GM18867 (cell line): ENCODE data around the gene TRRAP.

ENCODE experiments used
- ATAC-seq: cut with Tn5 transposase; IDR thresholded peaks from one replicate; pipeline ENCODE4 v1.9.1; 2021; ENCODE audit warnings: mild to moderate bottlenecking, moderate library complexity; ENCODE audit not compliant: unreplicated experiment

The TRRAP gene

DNA sequence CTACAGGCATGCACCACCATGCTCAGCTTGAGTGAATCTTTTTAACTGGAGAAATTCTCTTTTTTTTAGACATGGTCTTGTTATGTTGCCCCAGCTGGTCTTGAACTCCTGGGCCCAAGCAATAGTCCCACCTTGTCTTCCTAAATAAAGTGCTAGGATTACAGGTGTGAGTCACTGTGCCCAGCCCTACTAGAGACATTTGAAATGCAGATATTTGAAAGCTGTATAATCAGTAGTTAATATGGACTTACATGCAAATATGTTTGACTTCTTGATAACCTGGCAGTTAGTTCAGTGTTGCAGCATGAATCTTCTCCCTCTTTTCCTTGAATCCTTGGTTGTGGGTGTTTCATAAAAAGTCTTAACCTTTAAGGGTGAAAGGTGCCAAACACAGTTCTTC is 8.7 kb downstream of the TRRAP start:
- no peak for ATAC-seq

- no peak for ATAC-seq
These were observed 14.3 kb downstream of the TRRAP start for GRCh38 chr7:98892609-98893008.

- no peak for ATAC-seq
These were observed 21.5 kb downstream of the TRRAP start for GRCh38 chr7:98899816-98900215.

GRCh38 chr7:98900815-98901214 is 22.5 kb downstream of the TRRAP start:
- ATAC-seq = no peak

DNA sequence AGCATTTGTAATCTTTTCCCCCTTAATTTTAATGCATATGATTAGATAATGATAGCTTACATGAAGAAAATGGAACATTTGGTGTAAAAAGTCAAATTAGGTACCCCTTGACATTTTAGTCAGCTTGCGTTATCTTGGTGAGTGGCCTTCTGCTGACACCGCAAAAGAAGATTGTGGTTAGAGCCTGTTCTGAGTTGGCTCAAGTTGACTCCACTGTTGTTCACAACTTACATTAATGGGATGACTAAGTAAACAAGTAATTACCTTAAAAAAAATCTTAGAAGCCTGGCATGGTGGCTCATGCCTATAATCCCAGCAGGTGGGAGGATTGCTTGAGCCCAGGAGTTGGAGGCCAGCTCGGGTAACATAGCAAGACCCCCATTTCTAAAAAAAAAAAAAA is 24.2 kb downstream of the TRRAP start:
- ATAC-seq = no peak

- ATAC-seq = no peak
These were observed 24.9 kb downstream of the TRRAP start for GRCh38 chr7:98903246-98903645.

DNA sequence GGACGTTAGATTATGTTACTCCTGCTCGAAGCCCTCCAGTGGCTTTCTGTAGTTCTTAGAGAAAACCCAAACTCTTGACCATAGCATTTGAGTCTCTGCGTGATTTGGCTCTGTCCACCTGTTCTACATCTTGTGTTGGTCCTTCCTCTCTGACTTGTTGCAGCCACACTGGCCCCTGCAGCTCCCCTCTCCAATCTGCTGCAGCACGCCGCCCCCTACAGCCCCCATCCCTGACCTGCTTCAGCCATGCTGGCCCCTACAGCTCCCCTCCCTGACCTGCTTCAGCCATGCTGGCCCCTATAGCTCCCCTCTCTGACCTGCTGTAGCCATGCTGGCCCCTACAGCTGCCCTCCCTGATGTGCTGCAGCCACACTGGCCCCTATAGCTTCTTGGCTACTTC is 29.2 kb downstream of the TRRAP start:
- no peak for ATAC-seq

- ATAC-seq = no peak
These were observed 30.3 kb downstream of the TRRAP start for GRCh38 chr7:98908585-98908984.

DNA sequence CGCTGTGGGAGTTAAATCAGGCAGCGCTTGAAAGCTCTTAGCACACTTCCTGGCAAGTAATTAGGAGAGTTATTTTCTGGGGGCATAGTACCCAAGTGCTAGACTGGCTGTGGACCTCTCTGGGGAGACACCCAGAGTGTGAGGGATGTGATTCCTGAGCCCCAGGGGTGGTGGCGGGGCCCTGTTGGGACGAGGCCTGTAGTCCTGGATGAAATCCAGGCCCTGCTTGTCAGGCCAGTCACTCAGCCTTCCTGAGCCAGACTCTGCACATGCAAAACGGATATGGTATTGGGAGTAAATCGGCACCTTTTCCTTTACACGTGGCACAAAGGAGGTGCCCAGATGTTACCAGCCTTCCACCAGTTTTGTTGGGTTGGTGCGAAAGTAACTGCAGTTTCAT is 31.2 kb downstream of the TRRAP start:
- no peak for ATAC-seq

- no peak for ATAC-seq
These were observed 32.1 kb downstream of the TRRAP start for GRCh38 chr7:98910427-98910826.

DNA sequence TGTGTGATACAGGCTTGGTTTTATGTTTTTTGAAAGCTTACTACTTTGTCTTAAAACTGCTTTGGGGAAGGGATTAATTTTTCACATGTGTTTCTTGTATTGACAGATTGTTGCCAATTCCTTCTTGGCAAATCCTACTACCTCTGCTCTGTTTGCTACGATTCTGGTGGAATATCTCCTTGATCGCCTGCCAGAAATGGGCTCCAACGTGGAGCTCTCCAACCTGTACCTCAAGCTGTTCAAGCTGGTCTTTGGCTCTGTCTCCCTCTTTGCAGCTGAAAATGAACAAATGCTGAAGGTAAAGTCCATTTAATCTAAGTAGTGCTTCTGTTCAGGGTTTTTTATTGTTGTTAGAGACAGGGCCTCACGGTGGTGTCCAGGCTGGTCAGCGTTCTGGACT is 33.6 kb downstream of the TRRAP start:
- ATAC-seq = no peak

- ATAC-seq = no peak
These were observed 34.7 kb downstream of the TRRAP start for GRCh38 chr7:98913026-98913425.

DNA sequence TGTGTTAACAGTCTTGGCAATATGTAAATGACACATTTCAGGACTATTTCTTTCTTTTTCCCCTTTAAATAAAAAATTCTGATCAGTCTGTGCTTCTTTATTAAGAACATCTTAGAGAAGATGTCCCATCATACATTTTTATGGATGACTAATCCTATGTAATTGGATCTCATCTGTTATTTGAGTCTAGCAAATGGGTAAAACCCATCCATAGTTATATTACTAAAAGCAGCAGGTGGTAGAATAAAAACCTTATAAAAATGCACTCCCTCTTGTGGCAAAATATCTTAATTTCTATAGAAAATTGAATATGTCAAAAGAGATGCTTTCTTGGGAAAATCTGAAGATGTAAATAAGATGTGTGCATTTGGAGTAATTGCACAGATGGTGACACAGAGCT is 35.3 kb downstream of the TRRAP start:
- no peak for ATAC-seq

DNA sequence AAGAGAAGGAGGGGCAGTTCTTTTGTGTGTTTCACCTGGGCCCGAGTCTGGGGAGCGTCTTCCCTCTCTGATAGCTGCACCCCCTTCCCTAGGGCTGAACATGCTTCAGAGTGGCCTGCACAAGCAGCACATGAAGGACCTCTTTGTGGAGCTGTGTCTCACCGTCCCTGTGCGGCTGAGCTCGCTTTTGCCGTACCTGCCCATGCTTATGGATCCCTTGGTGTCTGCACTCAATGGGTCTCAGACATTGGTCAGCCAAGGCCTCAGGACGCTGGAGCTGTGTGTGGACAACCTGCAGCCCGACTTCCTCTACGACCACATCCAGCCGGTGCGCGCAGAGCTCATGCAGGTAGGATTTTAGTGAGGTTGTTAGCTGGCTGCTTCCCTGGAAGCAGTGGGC is 39.0 kb downstream of the TRRAP start:
- ATAC-seq = no peak

- ATAC-seq = no peak
These were observed 43.5 kb downstream of the TRRAP start for GRCh38 chr7:98921608-98922372.

- no peak for ATAC-seq
These were observed 44.3 kb downstream of the TRRAP start for GRCh38 chr7:98922392-98923187.

DNA sequence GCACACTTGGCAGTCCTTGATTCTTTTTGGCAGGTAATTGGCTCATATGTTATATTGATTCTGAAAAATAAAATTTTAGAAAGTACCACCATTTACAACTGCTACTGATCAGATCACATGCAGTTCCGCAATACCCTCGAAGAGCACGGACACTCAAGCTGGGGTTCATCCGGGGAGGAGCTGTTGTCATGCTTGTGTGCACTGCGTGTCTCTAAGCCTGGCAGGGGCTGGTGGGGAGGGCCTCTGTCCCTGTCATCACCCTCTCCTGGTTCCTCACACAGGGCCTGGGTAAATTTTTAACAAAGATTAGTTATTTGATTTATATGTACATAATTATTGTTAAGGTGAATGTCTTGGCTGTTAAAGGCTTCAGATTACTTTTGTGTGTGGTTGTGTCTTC is 45.2 kb downstream of the TRRAP start:
- ATAC-seq = no peak

GRCh38 chr7:98927125-98927524 is 48.8 kb downstream of the TRRAP start:
- no peak for ATAC-seq

DNA sequence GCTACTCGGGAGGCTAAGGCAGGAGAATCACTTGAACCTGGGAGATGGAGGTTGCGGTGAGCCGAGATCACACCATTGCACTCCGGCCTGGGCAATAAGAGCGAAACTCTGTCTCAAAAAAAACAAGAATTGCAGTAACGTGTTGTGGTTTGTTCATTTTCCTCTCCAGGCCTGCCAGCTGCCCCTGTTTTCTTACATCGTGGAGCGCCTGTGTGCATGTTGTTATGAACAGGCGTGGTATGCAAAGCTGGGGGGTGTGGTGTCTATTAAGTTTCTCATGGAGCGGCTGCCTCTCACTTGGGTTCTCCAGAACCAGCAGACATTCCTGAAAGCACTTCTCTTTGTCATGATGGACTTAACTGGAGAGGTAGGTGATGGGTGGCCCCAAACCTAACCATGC is 52.1 kb downstream of the TRRAP start:
- ATAC-seq = peak; percentile 47

GRCh38 chr7:98930921-98931320 is 52.6 kb downstream of the TRRAP start:
- peak; percentile 70 for ATAC-seq

GRCh38 chr7:98933321-98933720 is 55.0 kb downstream of the TRRAP start:
- ATAC-seq = no peak

DNA sequence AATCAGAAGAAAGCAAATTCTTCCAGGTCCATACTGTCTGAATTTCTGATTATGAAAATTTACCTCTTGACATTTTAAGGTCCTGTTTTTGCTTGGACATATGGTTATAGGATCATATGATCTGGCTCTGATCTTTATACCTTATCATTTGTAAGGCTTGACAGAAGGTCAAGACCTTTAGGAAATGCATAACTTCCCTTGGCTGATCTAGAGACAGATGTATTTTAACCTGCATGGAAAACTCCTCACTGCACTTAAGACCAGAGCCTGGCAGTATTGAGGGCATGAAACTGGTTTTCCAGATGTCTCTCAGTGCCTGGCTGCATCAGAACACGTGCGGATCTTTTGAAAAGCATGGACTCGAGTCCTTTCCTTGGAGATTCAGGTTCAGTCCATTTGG is 55.9 kb downstream of the TRRAP start:
- no peak for ATAC-seq
